A549 (cell line): ENCODE measurements around the gene DPEP3.

ENCODE experiments used
- CBX2 ChIP-seq: fragments of 200-600 bp; sonication (generic); IDR thresholded peaks from 2 replicates; pipeline ENCODE4 v1.6.1; 2016; ENCODE audit warnings: low read depth, mild to moderate bottlenecking, borderline replicate concordance
- CEBPB ChIP-seq, 2 experiments: fragments of >200 bp in 1 of 2; sonication (Bioruptor Twin) in 1 of 2; formaldehyde crosslinking in 1 of 2; IDR thresholded peaks; 2 replicates each; pipeline ENCODE4 v1.6.1; 2012 to 2016
- CTCF ChIP-seq: fragments of >200 bp; sonication (Bioruptor Twin); formaldehyde crosslinking; IDR thresholded peaks from 3 replicates; pipeline ENCODE4 v1.5.1; 2016
- ESRRA ChIP-seq: fragments of 150-350 bp; IDR thresholded peaks from 2 replicates; pipeline ENCODE4 v1.6.1; 2014; ENCODE audit warnings: mild to moderate bottlenecking, low read length, borderline replicate concordance
- GATA3 ChIP-seq: IDR thresholded peaks from 2 replicates; pipeline ENCODE4 v1.6.1; 2012; ENCODE audit warnings: borderline replicate concordance
- KDM1A ChIP-seq: fragments of 200-600 bp; sonication (generic); IDR thresholded peaks from 2 replicates; pipeline ENCODE4 v1.6.1; 2016; ENCODE audit warnings: low read depth, mild to moderate bottlenecking
- POLR2A ChIP-seq: IDR thresholded peaks from 2 replicates; pipeline ENCODE4 v1.6.1; 2012; ENCODE audit warnings: mild to moderate bottlenecking, low read length
- POLR2AphosphoS2 ChIP-seq: conservative IDR thresholded peaks from 2 replicates; pipeline ENCODE4 v1.6.1; 2012; ENCODE audit warnings: low read length, improper control_type of control experiment, inconsistent platforms
- REST ChIP-seq: fragments of 200-600 bp; sonication (generic); IDR thresholded peaks from 2 replicates; pipeline ENCODE4 v1.6.1; 2016; ENCODE audit warnings: antibody characterized with exemption, mild to moderate bottlenecking, moderate library complexity
- ZFP36 ChIP-seq: fragments of 450-650 bp; IDR thresholded peaks from 2 replicates; pipeline ENCODE4 v1.6.1; 2014; ENCODE audit warnings: borderline replicate concordance; ENCODE audit not compliant: partially characterized antibody
- ZSCAN20 ChIP-seq: fragments of 250-450 bp; sonication (Bioruptor Pico); IDR thresholded peaks from 2 replicates; pipeline ENCODE4 v1.8.0; 2022; ENCODE audit warnings: mild to moderate bottlenecking, moderate library complexity

GRCh38 chr16:67977469-67978227 lies 2.7 kb downstream of the DPEP3 start:
- TF ChIP-seq CEBPB (IDR thresholded peaks at IDR 0.05) = no peak
- no peak for TF ChIP-seq CTCF
- TF ChIP-seq ESRRA = no peak
- no peak for TF ChIP-seq GATA3
- TF ChIP-seq CBX2 = no peak
- TF ChIP-seq POLR2A = no peak
- no peak for TF ChIP-seq ZSCAN20 (CRISPR knock-in tag)
- no peak for TF ChIP-seq REST
- no peak for TF ChIP-seq POLR2AphosphoS2
- TF ChIP-seq KDM1A = no peak
- TF ChIP-seq ZFP36 = no peak
